ENCODE data around the gene CCDC127. TPM values are rescaled to one million over a fixed set of nuclear protein-coding genes. Genes with fewer than 3 reads are reported as not detected.

The CCDC127 gene
- total and polyA plus RNA-seq, 3 experiments from 2014 or later, result 5.3 to 8.3 (median 7.2) TPM

- H3K4me1 ChIP-seq (ENCODE audit: insufficient read depth, low read length), result no peaks in the 10 kb centered on the region
- ChIA-PET CTCF (no interaction called here), POLR2A (no interaction called here)
- H3K4me3 ChIP-seq (ENCODE audit: low read length), result no peak overlapping the region
- H3K36me3 ChIP-seq (ENCODE audit: insufficient read depth, low read length), result no peaks in the 10 kb centered on the region
- H3K36me3 Mint-ChIP-seq, result no peaks in the 10 kb centered on the region
- no peak overlapping the region for H3K27ac ChIP-seq (ENCODE audit: low read depth, low read length)
- no peaks in the 10 kb centered on the region for H3K27me3 ChIP-seq (ENCODE audit: insufficient read depth, low read length, poor library complexity, severe bottlenecking)
- no peaks in the 10 kb centered on the region for H3K9me3 Mint-ChIP-seq
- H3K27me3 Mint-ChIP-seq, result peaks cover 0 to 6% of the 10 kb centered on the region in 2 donors
- DNase-seq, result no peak
- H3K27ac Mint-ChIP-seq, result no peak overlapping the region
- H3K4me3 Mint-ChIP-seq, result no peak overlapping the region
- H3K4me1 Mint-ChIP-seq, result peaks cover 0 to 2% (median 0%) of the 10 kb centered on the region in 3 donors
- no peaks in the 10 kb centered on the region for H3K9me3 ChIP-seq (ENCODE audit: low read length)
Measured at GRCh38 chr5:194603-195209, 23.2 kb downstream of the CCDC127 start.

- DNase-seq, result no peak
- H3K27ac Mint-ChIP-seq, result no peak overlapping the region
- H3K36me3 Mint-ChIP-seq, result no peaks in the 10 kb centered on the region
- Histone ChIP-seq H3K9me3 (ENCODE audit: low read length) (no peaks in the 10 kb centered on the region), H3K4me1 (ENCODE audit: insufficient read depth, low read length) (no peaks in the 10 kb centered on the region), H3K27ac (ENCODE audit: low read depth, low read length) (no peak overlapping the region), H3K27me3 (ENCODE audit: insufficient read depth, low read length, poor library complexity, severe bottlenecking) (no peaks in the 10 kb centered on the region), H3K4me3 (ENCODE audit: low read length) (no peak overlapping the region), H3K36me3 (ENCODE audit: insufficient read depth, low read length) (no peaks in the 10 kb centered on the region)
- no peak overlapping the region for H3K4me3 Mint-ChIP-seq
- ChIA-PET POLR2A (no interaction called here), CTCF (no interaction called here)
- H3K4me1 Mint-ChIP-seq, result peaks cover 0 to 2% (median under 1%) of the 10 kb centered on the region in 3 donors
- peaks cover 0 to 6% of the 10 kb centered on the region in 2 donors for H3K27me3 Mint-ChIP-seq
- H3K9me3 Mint-ChIP-seq, result no peaks in the 10 kb centered on the region
Measured at GRCh38 chr5:194102-194501, 23.9 kb downstream of the CCDC127 start.

- ChIA-PET POLR2A (no interaction called here), CTCF (no interaction called here)
- no peak overlapping the region for H3K4me3 ChIP-seq (ENCODE audit: low read length)
- H3K36me3 Mint-ChIP-seq, result no peaks in the 10 kb centered on the region
- H3K9me3 ChIP-seq (ENCODE audit: low read length), result no peaks in the 10 kb centered on the region
- no peak overlapping the region for H3K27ac ChIP-seq (ENCODE audit: low read depth, low read length)
- H3K36me3 ChIP-seq (ENCODE audit: insufficient read depth, low read length), result no peaks in the 10 kb centered on the region
- no peaks in the 10 kb centered on the region for H3K9me3 Mint-ChIP-seq
- no peak overlapping the region for H3K4me3 Mint-ChIP-seq
- peaks cover 6 to 9% (median 8%) of the 10 kb centered on the region in 3 donors for H3K4me1 Mint-ChIP-seq
- peaks cover 3% of the 10 kb centered on the region for H3K4me1 ChIP-seq (ENCODE audit: insufficient read depth, low read length)
- no peak for DNase-seq
- H3K27me3 Mint-ChIP-seq, result peaks cover 3 to 12% of the 10 kb centered on the region in 2 donors
- H3K27ac Mint-ChIP-seq, result peak overlapping the region in 1 of 8 donors; percentile 65
- H3K27me3 ChIP-seq (ENCODE audit: insufficient read depth, low read length, poor library complexity, severe bottlenecking), result peaks cover under 1% of the 10 kb centered on the region
Measured at GRCh38 chr5:192970-193831, 24.8 kb downstream of the CCDC127 start.

- no peaks in the 10 kb centered on the region for H3K9me3 ChIP-seq (ENCODE audit: low read length)
- peaks cover 6 to 11% (median 8%) of the 10 kb centered on the region in 3 donors for H3K4me1 Mint-ChIP-seq
- no peak overlapping the region for H3K27ac ChIP-seq (ENCODE audit: low read depth, low read length)
- no peaks in the 10 kb centered on the region for H3K36me3 ChIP-seq (ENCODE audit: insufficient read depth, low read length)
- H3K9me3 Mint-ChIP-seq, result no peaks in the 10 kb centered on the region
- peaks cover 3 to 12% of the 10 kb centered on the region in 2 donors for H3K27me3 Mint-ChIP-seq
- H3K4me1 ChIP-seq (ENCODE audit: insufficient read depth, low read length), result peaks cover 5% of the 10 kb centered on the region
- POLR2A ChIA-PET, result no interaction called here
- no peaks in the 10 kb centered on the region for H3K36me3 Mint-ChIP-seq
- peaks cover 5% of the 10 kb centered on the region for H3K27me3 ChIP-seq (ENCODE audit: insufficient read depth, low read length, poor library complexity, severe bottlenecking)
- DNase-seq, result no peak
- H3K4me3 ChIP-seq (ENCODE audit: low read length), result no peak overlapping the region
- no peak overlapping the region for H3K27ac Mint-ChIP-seq
- CTCF ChIA-PET, result no interaction called here
- peak overlapping the region in 1 of 7 donors; percentile 4 for H3K4me3 Mint-ChIP-seq
Measured at GRCh38 chr5:192691-192969, 25.3 kb downstream of the CCDC127 start.

- Histone ChIP-seq H3K4me3 (ENCODE audit: low read length) (no peak overlapping the region), H3K9me3 (ENCODE audit: low read length) (no peaks in the 10 kb centered on the region), H3K27me3 (ENCODE audit: insufficient read depth, low read length, poor library complexity, severe bottlenecking) (peaks cover 5% of the 10 kb centered on the region), H3K27ac (ENCODE audit: low read depth, low read length) (no peak overlapping the region), H3K36me3 (ENCODE audit: insufficient read depth, low read length) (no peaks in the 10 kb centered on the region), H3K4me1 (ENCODE audit: insufficient read depth, low read length) (peaks cover 5% of the 10 kb centered on the region)
- ChIA-PET POLR2A (interaction anchor here (1.3 kb wide), 1 partner anchor 28 kb away, joined by 4 read pairs; no protein-coding TSS in a partner anchor), CTCF (no interaction called here)
- Mint-ChIP-seq H3K27me3 (peaks cover 5 to 12% of the 10 kb centered on the region in 2 donors), H3K9me3 (no peaks in the 10 kb centered on the region), H3K36me3 (no peaks in the 10 kb centered on the region), H3K4me3 (peak overlapping the region in 1 of 7 donors; percentile 4), H3K4me1 (peaks cover 6 to 11% (median 8%) of the 10 kb centered on the region in 3 donors), H3K27ac (no peak overlapping the region)
- peak in 1 of 5 donors; percentile 35 for DNase-seq
Measured at GRCh38 chr5:191949-192690, 25.8 kb downstream of the CCDC127 start.

GRCh38 chr5:191036-191948 lies 26.7 kb downstream of the CCDC127 start, which contains the start of gene LRRC14B:
Gene LRRC14B (plus strand): TSS chr5:191495. CDS start chr5:191539, 44 bp downstream.
- Mint-ChIP-seq H3K27ac (peak within 1 kb of the TSS in 1 of 8 donors; percentile 7), H3K4me1 (peaks cover 6 to 11% (median 8%) of the 10 kb centered on the region in 3 donors), H3K36me3 (no peaks in the 10 kb centered on the region), H3K27me3 (peaks cover 5 to 12% of the 10 kb centered on the region in 2 donors), H3K9me3 (no peaks in the 10 kb centered on the region), H3K4me3 (no peak within 1 kb of the TSS)
- ChIA-PET POLR2A (interaction anchor here (1.3 kb wide), 1 partner anchor 28 kb away, joined by 4 read pairs; no protein-coding TSS in a partner anchor), CTCF (no interaction called here)
- DNase-seq, result peak in 2 of 5 donors; percentile 20 to 32
- Histone ChIP-seq H3K9me3 (ENCODE audit: low read length) (no peaks in the 10 kb centered on the region), H3K27me3 (ENCODE audit: insufficient read depth, low read length, poor library complexity, severe bottlenecking) (peaks cover 5% of the 10 kb centered on the region), H3K4me3 (ENCODE audit: low read length) (no peak within 1 kb of the TSS), H3K4me1 (ENCODE audit: insufficient read depth, low read length) (peaks cover 5% of the 10 kb centered on the region), H3K36me3 (ENCODE audit: insufficient read depth, low read length) (no peaks in the 10 kb centered on the region), H3K27ac (ENCODE audit: low read depth, low read length) (no peak within 1 kb of the TSS)

- ChIA-PET CTCF (no interaction called here), POLR2A (interaction anchor here (1.3 kb wide), 1 partner anchor 29 kb away, joined by 4 read pairs; no protein-coding TSS in a partner anchor)
- peak in 1 of 5 donors; percentile 26 for DNase-seq
- no peaks in the 10 kb centered on the region for H3K36me3 Mint-ChIP-seq
- H3K9me3 Mint-ChIP-seq, result no peaks in the 10 kb centered on the region
- peaks cover 5% of the 10 kb centered on the region for H3K4me1 ChIP-seq (ENCODE audit: insufficient read depth, low read length)
- H3K27ac ChIP-seq (ENCODE audit: low read depth, low read length), result no peak overlapping the region
- no peak overlapping the region for H3K4me3 ChIP-seq (ENCODE audit: low read length)
- H3K4me1 Mint-ChIP-seq, result peaks cover 6 to 11% (median 8%) of the 10 kb centered on the region in 3 donors
- H3K27me3 ChIP-seq (ENCODE audit: insufficient read depth, low read length, poor library complexity, severe bottlenecking), result peaks cover 5% of the 10 kb centered on the region
- H3K27me3 Mint-ChIP-seq, result peaks cover 5 to 12% of the 10 kb centered on the region in 2 donors
- H3K36me3 ChIP-seq (ENCODE audit: insufficient read depth, low read length), result no peaks in the 10 kb centered on the region
- H3K27ac Mint-ChIP-seq, result peak overlapping the region in 2 of 8 donors; percentile 7 to 42
- no peak overlapping the region for H3K4me3 Mint-ChIP-seq
- H3K9me3 ChIP-seq (ENCODE audit: low read length), result no peaks in the 10 kb centered on the region
Measured at GRCh38 chr5:190366-191035, 27.5 kb downstream of the CCDC127 start.

All from CD8-positive, alpha-beta memory T cell (primary cell).